IPS-15b (cell line): ENCODE data around the gene RNF148.

Experiments
- H3K27me3 ChIP-seq: one replicate; pipeline ENCODE4 v1.6.1; 2013; ENCODE audit warnings: low read length; ENCODE audit not compliant: control insufficient read depth, insufficient read depth
- H3K36me3 ChIP-seq: one replicate; pipeline ENCODE4 v1.6.1; 2013; ENCODE audit warnings: low read length; ENCODE audit not compliant: control insufficient read depth, insufficient read depth
- H3K4me1 ChIP-seq: one replicate; pipeline ENCODE4 v1.6.1; 2013; ENCODE audit warnings: mild to moderate bottlenecking, low read length; ENCODE audit not compliant: control insufficient read depth, insufficient read depth
- H3K4me3 ChIP-seq: one replicate; pipeline ENCODE4 v1.5.1; 2013; ENCODE audit warnings: low read depth, low read length
- H3K9ac ChIP-seq: one replicate; pipeline ENCODE4 v1.6.1; 2013; ENCODE audit warnings: low read depth, mild to moderate bottlenecking, low read length
- H3K9me3 ChIP-seq: one replicate; pipeline ENCODE4 v1.6.1; 2013; ENCODE audit warnings: mild to moderate bottlenecking, low read length; ENCODE audit not compliant: control insufficient read depth, insufficient read depth

RNF148 gene, protein sequence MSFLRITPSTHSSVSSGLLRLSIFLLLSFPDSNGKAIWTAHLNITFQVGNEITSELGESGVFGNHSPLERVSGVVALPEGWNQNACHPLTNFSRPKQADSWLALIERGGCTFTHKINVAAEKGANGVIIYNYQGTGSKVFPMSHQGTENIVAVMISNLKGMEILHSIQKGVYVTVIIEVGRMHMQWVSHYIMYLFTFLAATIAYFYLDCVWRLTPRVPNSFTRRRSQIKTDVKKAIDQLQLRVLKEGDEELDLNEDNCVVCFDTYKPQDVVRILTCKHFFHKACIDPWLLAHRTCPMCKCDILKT

DNA sequence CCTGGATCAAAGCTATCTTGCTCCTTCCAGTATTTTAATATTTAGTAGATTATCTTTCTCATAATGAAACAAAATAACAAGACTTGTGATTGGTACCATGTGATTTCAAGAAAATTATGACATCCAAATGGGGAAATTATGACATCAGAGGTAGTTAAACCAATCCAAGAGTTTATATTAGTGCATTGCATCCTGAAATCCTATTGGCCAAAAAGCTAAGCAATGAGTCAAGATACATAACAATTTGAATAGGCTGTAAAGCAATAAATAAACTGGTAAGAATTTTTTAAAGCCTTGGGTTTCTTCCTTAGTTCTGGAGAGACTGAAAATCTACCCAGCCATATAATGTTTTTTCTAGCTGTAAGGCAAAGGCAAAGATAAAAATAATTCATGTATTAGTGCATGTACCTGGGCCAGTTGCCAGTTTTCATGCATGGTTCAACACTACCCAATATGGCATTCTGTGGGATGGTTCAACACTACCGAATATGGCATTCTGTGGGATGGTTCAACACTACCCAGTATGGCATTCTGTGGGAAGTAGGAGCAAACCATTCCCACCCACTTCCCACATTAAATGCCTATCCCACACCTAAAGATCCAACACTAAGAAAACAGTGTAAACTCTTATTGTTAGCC is at the start of gene RNF148:
Gene RNF148, minus strand, starts transcription at position 51 of the 639 bp plus-strand sequence. CDS start 172 bp downstream, outside the sequence.
- Histone ChIP-seq H3K27me3 (no peaks in the 10 kb centered on the region), H3K4me1 (no peaks in the 10 kb centered on the region), H3K9me3 (no peaks in the 10 kb centered on the region), H3K4me3 (no peak within 1 kb of the TSS), H3K9ac (no peak within 1 kb of the TSS), H3K36me3 (no peaks in the 10 kb centered on the region)

DNA sequence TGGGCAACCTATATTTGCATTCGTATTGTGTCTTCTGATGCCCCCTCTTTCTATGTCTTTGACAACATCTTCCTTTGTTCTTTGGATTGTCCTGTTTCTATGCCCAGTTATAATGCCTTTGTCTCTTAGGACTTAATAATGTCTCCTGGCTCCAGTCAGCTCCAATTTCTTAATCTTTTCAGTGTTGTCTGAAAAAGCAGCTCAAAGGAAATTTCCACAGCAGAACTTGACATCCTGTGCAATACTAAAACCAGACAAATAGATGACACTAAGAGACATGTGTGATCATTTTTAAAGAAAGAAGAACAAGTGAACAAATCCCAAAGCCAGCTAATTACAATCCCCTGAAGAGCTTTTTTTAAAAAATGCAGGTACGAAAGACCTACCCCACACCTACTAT is 47.7 kb upstream of the RNF148 start:
- no peaks in the 10 kb centered on the region for H3K36me3 ChIP-seq
- peaks cover 30% of the 10 kb centered on the region for H3K4me1 ChIP-seq
- H3K4me3 ChIP-seq = no peak overlapping the region
- no peak overlapping the region for H3K9ac ChIP-seq
- no peaks in the 10 kb centered on the region for H3K9me3 ChIP-seq
- no peaks in the 10 kb centered on the region for H3K27me3 ChIP-seq

DNA sequence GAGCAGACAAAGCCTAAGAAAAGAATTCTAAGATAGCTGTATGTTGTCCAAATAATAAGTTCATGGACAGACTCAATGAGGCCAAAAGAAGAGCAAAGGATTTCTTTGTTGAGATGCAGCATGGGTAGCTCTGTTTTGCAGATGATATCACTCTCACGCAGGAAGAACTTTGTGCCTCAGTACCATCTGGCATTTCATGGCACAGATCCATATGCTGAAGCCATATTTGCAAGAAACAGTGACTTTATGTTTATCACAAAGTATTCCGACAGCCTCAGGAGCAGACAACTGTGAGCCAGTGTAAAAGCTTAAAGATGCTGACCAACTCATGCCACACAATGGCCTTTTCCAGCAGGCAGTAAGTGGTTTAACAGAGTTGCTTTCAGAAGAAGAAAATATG is 45.5 kb upstream of the RNF148 start:
- Histone ChIP-seq H3K36me3 (no peaks in the 10 kb centered on the region), H3K4me1 (peaks cover 28% of the 10 kb centered on the region), H3K4me3 (no peak overlapping the region), H3K27me3 (no peaks in the 10 kb centered on the region), H3K9ac (no peak overlapping the region), H3K9me3 (no peaks in the 10 kb centered on the region)

DNA sequence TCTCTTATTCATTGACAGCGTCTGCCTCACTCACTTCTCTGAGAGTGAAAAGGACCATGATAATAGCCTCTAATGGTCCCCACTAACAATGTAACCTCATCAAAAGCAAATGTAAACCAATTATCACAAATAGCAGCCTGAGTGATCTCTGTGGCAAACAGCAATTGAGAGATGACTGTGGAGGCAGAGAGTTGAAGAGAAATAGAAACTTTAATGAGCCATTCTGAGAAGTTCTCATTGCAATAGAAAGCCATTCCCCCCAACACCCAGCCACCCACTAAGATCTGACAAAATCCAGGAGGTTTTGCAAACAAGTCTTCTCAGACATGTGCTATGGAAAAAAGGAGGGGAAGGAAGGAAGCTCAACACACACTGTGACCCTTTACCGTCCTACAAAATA is 44.2 kb upstream of the RNF148 start:
- Histone ChIP-seq H3K4me3 (no peak overlapping the region), H3K4me1 (peaks cover 30% of the 10 kb centered on the region), H3K27me3 (no peaks in the 10 kb centered on the region), H3K36me3 (no peaks in the 10 kb centered on the region), H3K9me3 (no peaks in the 10 kb centered on the region), H3K9ac (no peak overlapping the region)

DNA sequence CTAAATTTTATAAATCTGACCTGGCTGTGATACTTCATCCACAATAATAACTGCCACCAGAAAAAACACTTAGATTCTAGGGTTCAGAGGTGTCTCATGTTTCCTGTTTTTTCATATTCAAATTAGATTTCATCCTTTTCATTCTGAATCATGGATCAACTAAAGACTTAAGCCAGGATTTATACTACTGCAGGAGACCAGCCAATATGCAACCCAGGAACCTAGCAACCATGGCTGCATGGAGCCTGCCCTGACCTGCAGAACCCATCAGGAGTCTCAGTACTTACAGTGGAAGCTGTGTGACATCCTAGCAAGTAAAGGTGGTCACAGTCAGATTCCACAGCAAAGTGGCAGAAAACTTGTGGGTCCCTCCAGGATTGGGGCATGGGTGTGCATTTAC is 40.5 kb upstream of the RNF148 start:
- H3K9me3 ChIP-seq = no peaks in the 10 kb centered on the region
- H3K4me1 ChIP-seq = peaks cover 35% of the 10 kb centered on the region
- H3K9ac ChIP-seq = no peak overlapping the region
- H3K27me3 ChIP-seq = no peaks in the 10 kb centered on the region
- no peak overlapping the region for H3K4me3 ChIP-seq
- no peaks in the 10 kb centered on the region for H3K36me3 ChIP-seq

DNA sequence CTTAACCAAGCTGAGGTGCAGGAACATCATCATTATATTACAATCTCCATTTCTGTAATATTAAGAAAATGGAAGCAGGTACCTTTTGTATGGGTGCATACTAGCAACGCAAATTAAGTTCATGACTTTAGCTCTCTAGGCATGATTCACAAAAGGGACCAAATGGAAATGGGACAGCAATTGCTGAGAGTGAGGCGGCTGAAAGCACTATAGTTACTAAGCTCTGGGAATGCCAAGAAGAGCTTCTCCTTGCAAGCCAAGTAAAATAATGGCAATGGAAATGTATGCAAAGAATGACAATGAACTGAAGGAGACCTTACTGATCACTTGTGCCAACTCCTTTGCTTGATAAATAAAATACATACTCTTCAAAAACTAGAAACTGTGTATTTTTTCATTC is 36.2 kb upstream of the RNF148 start:
- no peaks in the 10 kb centered on the region for H3K9me3 ChIP-seq
- no peaks in the 10 kb centered on the region for H3K27me3 ChIP-seq
- H3K9ac ChIP-seq = no peak overlapping the region
- no peaks in the 10 kb centered on the region for H3K36me3 ChIP-seq
- H3K4me1 ChIP-seq = peaks cover 43% of the 10 kb centered on the region
- no peak overlapping the region for H3K4me3 ChIP-seq

DNA sequence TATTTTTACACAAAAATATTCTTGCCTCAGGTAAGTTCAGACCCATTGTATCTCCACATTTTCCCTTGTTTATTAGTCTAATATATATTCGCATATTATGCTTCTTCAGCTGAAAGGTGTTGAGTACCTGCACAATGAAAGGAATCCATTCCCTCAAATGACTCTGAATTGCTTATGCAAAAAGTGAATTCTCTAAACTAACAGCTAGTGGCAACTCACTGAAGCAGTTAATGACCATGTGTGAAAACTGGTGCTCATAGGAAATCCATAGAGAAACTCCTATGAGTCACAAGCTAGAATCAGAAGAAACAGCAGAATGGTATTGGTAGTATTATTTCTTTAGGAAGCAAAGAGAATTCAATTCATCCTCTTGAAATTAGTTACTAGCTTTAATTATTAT is 33.5 kb upstream of the RNF148 start:
- H3K36me3 ChIP-seq = no peaks in the 10 kb centered on the region
- no peaks in the 10 kb centered on the region for H3K27me3 ChIP-seq
- no peak overlapping the region for H3K4me3 ChIP-seq
- peaks cover 39% of the 10 kb centered on the region for H3K4me1 ChIP-seq
- H3K9me3 ChIP-seq = peaks cover 3% of the 10 kb centered on the region
- H3K9ac ChIP-seq = no peak overlapping the region

DNA sequence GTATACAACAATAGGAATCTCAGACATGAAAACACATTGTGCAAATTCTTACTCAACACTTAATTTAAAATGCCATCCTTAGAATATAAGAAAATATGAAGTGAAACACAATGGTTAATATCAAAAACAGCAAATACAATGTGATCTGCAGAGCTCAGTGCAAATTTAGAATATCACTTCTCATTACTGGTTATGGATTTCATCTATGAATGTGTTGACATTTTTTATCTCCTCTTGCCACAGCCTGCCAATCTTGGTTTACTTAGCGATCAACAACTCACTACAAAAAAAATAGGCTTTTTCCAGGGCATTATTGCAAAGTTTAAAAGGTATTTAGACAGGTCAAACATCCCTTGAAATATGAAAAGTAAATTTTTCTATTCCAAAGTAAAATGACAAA is 25.0 kb upstream of the RNF148 start:
- no peaks in the 10 kb centered on the region for H3K27me3 ChIP-seq
- H3K4me1 ChIP-seq = no peaks in the 10 kb centered on the region
- H3K4me3 ChIP-seq = no peak overlapping the region

DNA sequence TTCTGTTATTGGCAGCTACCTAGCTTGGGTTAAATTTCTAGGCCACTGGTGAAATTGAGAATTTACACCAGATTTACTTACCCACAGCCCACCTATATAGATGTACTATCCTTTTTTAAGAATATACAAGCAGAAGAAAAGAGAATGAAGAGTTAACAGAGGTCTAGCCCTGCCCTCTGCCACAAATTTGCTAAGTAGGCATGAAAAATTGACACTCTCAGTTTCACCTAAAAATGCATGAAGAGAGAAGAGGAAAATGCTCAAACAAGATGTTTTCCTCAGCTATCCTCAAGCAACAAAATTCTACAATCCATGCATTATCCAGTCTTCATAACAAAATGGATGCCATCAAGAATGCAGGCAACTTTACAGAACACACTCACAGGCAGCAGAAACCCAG is 24.6 kb upstream of the RNF148 start:
- no peak overlapping the region for H3K4me3 ChIP-seq
- H3K4me1 ChIP-seq = no peaks in the 10 kb centered on the region
- H3K27me3 ChIP-seq = no peaks in the 10 kb centered on the region
- H3K36me3 ChIP-seq = no peaks in the 10 kb centered on the region
- no peaks in the 10 kb centered on the region for H3K9me3 ChIP-seq
- no peak overlapping the region for H3K9ac ChIP-seq

More for the DNA sequence above, 25.0 kb upstream of the RNF148 start:
- H3K9ac ChIP-seq = no peak overlapping the region
- H3K36me3 ChIP-seq = no peaks in the 10 kb centered on the region
- H3K9me3 ChIP-seq = no peaks in the 10 kb centered on the region

DNA sequence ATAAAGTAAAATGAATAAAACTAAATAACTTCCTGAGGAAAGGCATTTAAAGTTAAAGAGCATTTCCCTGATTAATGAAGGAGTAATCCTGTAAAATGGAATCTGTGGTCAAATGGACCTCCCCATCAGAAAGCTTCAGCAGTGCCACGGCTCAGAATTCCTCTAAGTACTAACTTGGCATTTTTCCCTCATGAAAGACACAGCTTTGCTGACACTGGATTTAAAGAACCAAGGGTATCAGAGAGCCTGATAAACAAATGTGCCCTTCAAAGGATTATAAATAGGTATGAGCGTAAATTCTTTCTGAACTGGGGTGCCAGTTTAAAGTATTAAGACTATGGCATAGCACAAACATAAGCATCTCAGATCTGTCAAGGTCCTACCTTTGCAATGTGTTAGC is 24.2 kb upstream of the RNF148 start:
- Histone ChIP-seq H3K9me3 (no peaks in the 10 kb centered on the region), H3K36me3 (no peaks in the 10 kb centered on the region), H3K4me3 (no peak overlapping the region), H3K9ac (no peak overlapping the region), H3K4me1 (no peaks in the 10 kb centered on the region), H3K27me3 (no peaks in the 10 kb centered on the region)

DNA sequence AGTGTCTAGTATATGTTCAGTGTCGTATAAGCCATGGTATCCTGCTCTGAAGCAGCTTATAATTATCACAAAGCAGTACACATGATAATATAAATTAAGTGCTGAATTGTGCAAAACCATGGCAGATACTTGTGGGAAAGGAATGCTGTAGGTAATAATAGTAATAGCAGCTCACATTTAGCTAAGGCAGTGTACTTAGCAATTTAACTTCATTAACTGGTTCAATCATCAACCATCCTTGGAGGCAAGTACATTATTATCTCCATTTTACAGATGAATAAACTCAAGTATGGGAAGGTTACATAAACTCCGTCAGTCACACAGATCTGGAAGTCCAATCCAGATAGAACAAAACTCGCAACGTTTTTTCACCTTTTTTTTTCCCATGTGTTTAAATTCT is 21.6 kb upstream of the RNF148 start:
- H3K4me3 ChIP-seq = no peak overlapping the region
- no peaks in the 10 kb centered on the region for H3K27me3 ChIP-seq
- H3K36me3 ChIP-seq = no peaks in the 10 kb centered on the region
- no peaks in the 10 kb centered on the region for H3K9me3 ChIP-seq
- no peak overlapping the region for H3K9ac ChIP-seq
- H3K4me1 ChIP-seq = no peaks in the 10 kb centered on the region

DNA sequence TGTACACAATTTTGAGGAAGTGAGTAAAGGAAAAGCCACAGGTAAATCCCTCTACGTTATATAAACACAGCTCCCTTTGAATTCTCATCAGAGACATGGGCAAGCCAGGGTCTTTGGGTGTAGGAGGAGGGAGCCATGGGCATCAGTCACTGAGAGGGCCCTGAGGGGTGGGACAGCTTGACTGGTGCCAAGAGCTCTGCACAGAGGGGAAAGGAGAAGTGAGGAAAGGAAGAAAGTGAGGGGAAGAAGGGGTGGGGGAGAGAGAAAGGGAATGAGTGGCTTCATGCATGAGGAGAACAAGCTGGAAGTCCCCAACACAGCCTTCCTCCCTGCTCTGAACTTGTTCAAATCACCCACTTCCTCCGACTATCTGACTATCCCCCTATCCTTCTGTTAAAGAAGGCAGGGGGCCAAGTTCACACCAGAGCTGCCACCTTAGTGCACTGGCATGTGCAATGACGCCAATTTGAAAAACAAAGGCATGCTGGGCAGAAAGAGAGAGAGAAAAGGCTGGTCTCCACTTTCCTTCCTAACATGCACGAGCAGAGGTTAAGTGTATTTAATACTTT is 16.4 kb upstream of the RNF148 start:
- Histone ChIP-seq H3K36me3 (no peaks in the 10 kb centered on the region), H3K4me3 (no peak overlapping the region), H3K9ac (no peak overlapping the region), H3K9me3 (no peaks in the 10 kb centered on the region), H3K4me1 (peaks cover 3% of the 10 kb centered on the region), H3K27me3 (no peaks in the 10 kb centered on the region)
